ENCODE measurements around the gene RNASE1. TPM values are rescaled to one million over a fixed set of nuclear protein-coding genes. Genes with fewer than 3 reads are reported as not detected.

Gene RNASE1
- total RNA-seq, 1 experiment from 2014 or later: not detected

DNA sequence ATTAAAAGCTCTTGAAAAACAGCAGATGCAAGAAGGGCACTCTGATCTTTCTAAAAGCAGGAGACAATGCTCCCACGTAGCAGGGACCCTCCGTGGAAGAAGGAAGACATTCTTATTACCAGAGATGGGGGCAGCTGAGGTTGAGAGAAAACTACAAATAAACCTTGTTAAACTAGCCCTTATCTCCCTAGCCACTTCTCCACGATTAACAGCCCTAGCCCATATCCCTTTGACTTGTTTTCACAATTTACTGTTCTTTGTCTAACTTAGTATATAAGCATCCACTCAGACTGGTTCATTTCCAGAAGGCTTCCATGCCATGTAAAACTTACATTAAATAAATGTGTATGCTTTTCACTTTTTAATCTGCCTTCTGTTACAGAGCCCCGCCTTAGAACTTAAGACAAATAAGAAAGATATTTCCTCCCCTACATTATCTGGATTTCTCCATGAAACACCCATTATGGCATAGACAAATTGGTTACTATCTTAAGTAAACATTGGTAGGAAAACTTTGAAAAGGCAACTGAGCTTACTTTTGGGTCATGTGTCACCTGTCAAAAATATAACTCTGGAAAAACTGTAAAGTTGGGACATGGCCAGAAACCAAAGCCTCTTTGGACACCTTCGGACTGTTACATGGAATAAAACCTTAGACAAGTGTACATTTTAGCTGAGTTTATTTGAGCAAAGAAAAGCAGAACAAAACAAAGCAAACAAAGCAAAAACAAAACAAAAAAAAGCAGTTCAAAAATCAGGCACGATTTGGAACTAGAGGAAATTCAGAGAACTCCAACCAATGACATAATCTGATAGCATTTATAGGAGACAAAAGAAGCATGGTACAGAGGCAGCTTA is 4.9 kb upstream of the RNASE1 start:
- TF ChIP-seq, protein P1, sequence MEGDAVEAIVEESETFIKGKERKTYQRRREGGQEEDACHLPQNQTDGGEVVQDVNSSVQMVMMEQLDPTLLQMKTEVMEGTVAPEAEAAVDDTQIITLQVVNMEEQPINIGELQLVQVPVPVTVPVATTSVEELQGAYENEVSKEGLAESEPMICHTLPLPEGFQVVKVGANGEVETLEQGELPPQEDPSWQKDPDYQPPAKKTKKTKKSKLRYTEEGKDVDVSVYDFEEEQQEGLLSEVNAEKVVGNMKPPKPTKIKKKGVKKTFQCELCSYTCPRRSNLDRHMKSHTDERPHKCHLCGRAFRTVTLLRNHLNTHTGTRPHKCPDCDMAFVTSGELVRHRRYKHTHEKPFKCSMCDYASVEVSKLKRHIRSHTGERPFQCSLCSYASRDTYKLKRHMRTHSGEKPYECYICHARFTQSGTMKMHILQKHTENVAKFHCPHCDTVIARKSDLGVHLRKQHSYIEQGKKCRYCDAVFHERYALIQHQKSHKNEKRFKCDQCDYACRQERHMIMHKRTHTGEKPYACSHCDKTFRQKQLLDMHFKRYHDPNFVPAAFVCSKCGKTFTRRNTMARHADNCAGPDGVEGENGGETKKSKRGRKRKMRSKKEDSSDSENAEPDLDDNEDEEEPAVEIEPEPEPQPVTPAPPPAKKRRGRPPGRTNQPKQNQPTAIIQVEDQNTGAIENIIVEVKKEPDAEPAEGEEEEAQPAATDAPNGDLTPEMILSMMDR (conservative IDR thresholded peaks at IDR 0.05; ENCODE audit: low read depth, low read length): no peak
- no peak for TF ChIP-seq EZH2 (IDR thresholded peaks at IDR 0.05; ENCODE audit: borderline replicate concordance, low read depth, low read length, poor library complexity, severe bottlenecking)
- Histone ChIP-seq H3K27ac (ENCODE audit: low read depth, low read length, poor library complexity, severe bottlenecking) (no peak overlapping the region), H3K27me3 (replicated peaks; ENCODE audit: insufficient read depth, low read depth, low read length, poor library complexity) (no peaks in the 10 kb centered on the region), H3K4me3 (ENCODE audit: low read depth, low read length, poor library complexity, severe bottlenecking) (no peak overlapping the region), H3K36me3 (ENCODE audit: insufficient read depth, low read length, poor library complexity, severe bottlenecking) (no peaks in the 10 kb centered on the region), H3K4me1 (ENCODE audit: insufficient read depth, low read length, poor library complexity, severe bottlenecking) (no peaks in the 10 kb centered on the region), H3K9me3 (ENCODE audit: low read depth, low read length, poor library complexity, severe bottlenecking) (no peaks in the 10 kb centered on the region)
- ChIA-PET POLR2A (ENCODE audit: low non-redundant PET) (no interaction called here), CTCF (no interaction called here)
- no TSS peak for BruUV-seq (replicated peaks)
- intact Hi-C loops (cut with micrococcal nuclease; ENCODE audit: unreplicated experiment): no loop called here
- DNase-seq (ENCODE audit: low spot score): no peak

DNA sequence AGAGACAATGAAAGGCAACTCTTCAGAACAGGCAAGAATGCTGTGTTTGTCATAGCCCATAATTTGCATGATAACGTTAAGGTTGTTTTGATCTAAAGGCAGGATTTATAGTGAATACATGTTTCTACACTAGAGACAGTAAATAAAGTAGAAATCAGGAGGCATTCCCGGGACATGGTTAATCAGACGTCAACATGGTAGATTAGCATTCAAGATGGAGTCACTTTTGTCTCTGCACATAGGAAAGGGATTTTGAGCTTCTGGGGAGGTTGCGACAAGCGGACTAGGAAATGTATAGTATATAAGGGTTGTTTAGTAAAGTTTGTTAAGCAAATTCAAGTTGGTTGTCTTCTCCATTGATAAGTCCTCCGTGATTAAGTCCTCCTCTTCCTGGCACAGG is 2.8 kb upstream of the RNASE1 start:
- no peaks in the 10 kb centered on the region for H3K4me1 ChIP-seq (ENCODE audit: insufficient read depth, low read length, poor library complexity, severe bottlenecking)
- intact Hi-C loops (cut with micrococcal nuclease; ENCODE audit: unreplicated experiment): no loop called here
- no peaks in the 10 kb centered on the region for H3K9me3 ChIP-seq (ENCODE audit: low read depth, low read length, poor library complexity, severe bottlenecking)
- no peak for TF ChIP-seq EZH2 (IDR thresholded peaks at IDR 0.05; ENCODE audit: borderline replicate concordance, low read depth, low read length, poor library complexity, severe bottlenecking)
- TF ChIP-seq, protein P1 (conservative IDR thresholded peaks at IDR 0.05; ENCODE audit: low read depth, low read length): no peak
- no peak overlapping the region for H3K27ac ChIP-seq (ENCODE audit: low read depth, low read length, poor library complexity, severe bottlenecking)
- ChIA-PET CTCF (no interaction called here), POLR2A (ENCODE audit: low non-redundant PET) (no interaction called here)
- H3K27me3 ChIP-seq (replicated peaks; ENCODE audit: insufficient read depth, low read depth, low read length, poor library complexity): no peaks in the 10 kb centered on the region
- H3K36me3 ChIP-seq (ENCODE audit: insufficient read depth, low read length, poor library complexity, severe bottlenecking): no peaks in the 10 kb centered on the region
- no peak overlapping the region for H3K4me3 ChIP-seq (ENCODE audit: low read depth, low read length, poor library complexity, severe bottlenecking)
- BruUV-seq (replicated peaks): no TSS peak
- no peak for DNase-seq (ENCODE audit: low spot score)

DNA sequence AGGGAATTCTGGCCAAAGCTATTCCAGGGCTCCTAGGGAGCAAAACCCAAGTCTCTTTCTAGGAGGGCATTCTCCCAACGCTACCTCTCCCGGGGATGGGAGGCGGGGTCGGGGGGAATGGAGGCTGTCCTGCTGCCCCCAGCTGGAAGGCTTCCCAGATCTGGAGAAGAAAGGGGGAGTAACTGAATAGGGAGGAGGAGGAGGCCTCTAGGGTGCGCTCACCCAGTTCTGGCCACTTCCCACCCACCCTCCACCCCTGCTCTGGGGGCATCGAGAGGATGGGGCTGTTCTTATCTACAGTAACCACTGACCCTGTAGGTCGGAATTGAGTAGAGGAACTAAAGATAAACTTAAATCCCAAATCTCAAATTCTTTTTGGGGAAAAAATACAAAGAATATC is 579 bp upstream of the RNASE1 start:
- Histone ChIP-seq H3K4me1 (ENCODE audit: insufficient read depth, low read length, poor library complexity, severe bottlenecking) (no peaks in the 10 kb centered on the region), H3K27me3 (replicated peaks; ENCODE audit: insufficient read depth, low read depth, low read length, poor library complexity) (no peaks in the 10 kb centered on the region), H3K4me3 (ENCODE audit: low read depth, low read length, poor library complexity, severe bottlenecking) (no peak overlapping the region), H3K27ac (ENCODE audit: low read depth, low read length, poor library complexity, severe bottlenecking) (no peak overlapping the region), H3K36me3 (ENCODE audit: insufficient read depth, low read length, poor library complexity, severe bottlenecking) (no peaks in the 10 kb centered on the region), H3K9me3 (ENCODE audit: low read depth, low read length, poor library complexity, severe bottlenecking) (no peaks in the 10 kb centered on the region)
- BruUV-seq (replicated peaks): no TSS peak
- intact Hi-C loops (cut with micrococcal nuclease; ENCODE audit: unreplicated experiment): no loop called here
- ChIA-PET POLR2A (ENCODE audit: low non-redundant PET) (no interaction called here), CTCF (no interaction called here)
- no peak for TF ChIP-seq EZH2 (IDR thresholded peaks at IDR 0.05; ENCODE audit: borderline replicate concordance, low read depth, low read length, poor library complexity, severe bottlenecking)
- TF ChIP-seq, protein P1 (conservative IDR thresholded peaks at IDR 0.05; ENCODE audit: low read depth, low read length): no peak
- no peak for DNase-seq (ENCODE audit: low spot score)

All from A673 (cell line).